ENCODE data around the gene TBC1D1. TPM values are rescaled to one million over a fixed set of nuclear protein-coding genes. Genes with fewer than 3 reads are reported as not detected.

Gene TBC1D1
- total RNA-seq, 1 donor from 2014 or later: 131 TPM

DNA sequence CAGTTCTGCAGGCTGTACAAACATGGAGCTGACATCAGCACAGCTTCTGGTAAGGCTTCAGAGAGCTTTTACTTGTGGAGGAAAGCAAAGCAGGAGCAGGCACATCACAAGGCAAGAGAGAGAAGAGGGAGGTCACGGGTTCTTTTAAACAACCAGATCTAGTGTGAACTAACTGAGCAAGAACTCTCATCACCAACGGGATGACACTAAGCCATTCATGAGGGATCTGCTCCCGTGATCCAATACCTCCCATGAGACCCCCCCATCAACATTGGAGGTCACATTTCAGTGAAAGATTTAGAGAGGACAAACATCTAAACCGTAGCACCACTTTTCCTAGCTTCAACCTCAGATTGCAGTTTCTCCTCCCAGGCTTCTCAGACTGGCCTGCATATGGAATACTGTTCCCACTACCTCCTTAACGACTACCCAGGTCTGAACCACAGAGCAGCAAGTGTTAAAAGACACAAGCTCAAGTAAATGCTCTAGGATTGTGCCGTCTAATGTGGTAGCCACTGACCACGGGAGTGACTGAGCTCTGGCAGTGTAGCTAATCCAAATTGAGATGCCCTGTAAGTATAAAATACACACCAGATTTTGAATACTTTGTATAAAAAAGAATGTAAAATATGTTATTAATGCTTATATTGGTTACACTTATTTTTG lies 262.0 kb downstream of the TBC1D1 start:
- no peak for DNase-seq

DNA sequence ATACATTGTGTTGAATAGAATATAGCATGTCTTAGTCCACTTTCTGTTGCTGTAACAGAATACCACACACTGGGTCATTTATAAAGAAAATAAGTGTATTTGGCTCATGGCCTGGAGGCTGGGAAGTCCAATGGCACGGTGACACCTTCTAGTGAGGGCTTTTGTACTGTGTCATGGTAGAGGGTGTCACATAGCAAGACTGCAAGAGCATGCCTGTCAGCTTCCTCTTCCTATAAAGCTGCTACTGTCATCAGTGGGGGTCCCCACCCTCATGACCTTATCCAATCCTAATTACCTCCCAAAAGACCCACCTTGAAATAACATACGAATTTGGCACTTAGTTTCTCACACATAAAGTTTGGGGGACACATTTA lies 262.5 kb downstream of the TBC1D1 start:
- no peak for DNase-seq

- DNase-seq: no peak
These were observed 263.4 kb downstream of the TBC1D1 start for GRCh38 chr4:38154252-38154651.

GRCh38 chr4:38154681-38155588 lies 264.1 kb downstream of the TBC1D1 start:
- DNase-seq: no peak

DNA sequence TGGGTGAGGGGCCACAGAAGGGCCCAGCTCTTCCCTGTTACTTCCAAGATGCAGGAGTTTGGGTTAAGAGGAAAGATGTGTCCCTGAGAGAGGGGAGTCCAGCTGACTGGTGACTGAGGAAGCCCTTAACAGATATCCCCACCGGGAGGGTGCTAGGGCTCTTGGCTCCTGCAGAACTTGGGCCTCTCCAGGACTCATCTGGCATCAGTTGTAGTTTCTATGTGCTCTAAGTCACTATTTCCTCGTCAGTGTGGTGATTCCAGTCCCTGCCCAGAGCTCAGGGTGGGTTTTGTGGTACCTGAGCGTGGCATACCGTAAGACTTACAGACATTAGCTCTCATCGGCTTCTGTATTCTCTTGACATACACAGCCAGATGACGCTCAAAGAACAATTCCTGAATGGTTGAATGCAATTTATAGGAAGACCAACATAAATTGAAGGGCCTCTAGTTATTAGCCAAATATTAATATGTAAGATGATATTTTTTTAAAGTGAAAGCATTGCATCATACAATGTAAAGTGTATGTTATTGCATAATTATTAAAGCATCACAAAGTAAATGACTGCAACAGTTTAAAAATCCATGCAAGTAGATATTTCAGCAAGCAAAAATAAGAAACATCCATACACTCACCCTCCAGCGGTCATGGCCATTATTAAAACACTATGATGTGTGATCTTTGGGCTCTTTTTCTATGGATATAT lies 264.9 kb downstream of the TBC1D1 start:
- DNase-seq: no peak

DNA sequence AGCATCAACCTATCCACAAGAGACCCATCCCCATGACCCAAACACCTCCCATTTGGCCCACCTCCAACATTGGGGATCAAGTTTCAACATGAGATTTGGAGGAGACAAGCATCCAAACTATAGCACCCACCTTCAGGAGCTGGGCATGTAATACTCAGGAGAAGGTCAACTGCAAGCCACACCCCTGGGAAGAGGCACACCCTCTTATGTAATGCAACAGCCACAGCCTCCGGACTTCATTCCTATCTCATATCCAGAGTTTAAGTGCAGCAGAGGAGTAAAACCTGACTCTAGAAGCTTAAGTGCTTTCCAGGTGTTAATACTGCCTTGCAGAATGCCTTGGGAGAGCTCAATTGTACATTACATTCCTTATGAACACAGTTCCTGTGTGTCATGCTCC lies 266.7 kb downstream of the TBC1D1 start:
- DNase-seq: no peak

- DNase-seq: peak; percentile 95
These were observed 269.8 kb downstream of the TBC1D1 start for GRCh38 chr4:38160487-38161207.

GRCh38 chr4:38161208-38162113 lies 270.6 kb downstream of the TBC1D1 start:
- DNase-seq: peak; percentile 81

GRCh38 chr4:38162240-38162784 lies 271.4 kb downstream of the TBC1D1 start:
- peak; percentile 80 for DNase-seq

GRCh38 chr4:38163216-38164006 lies 272.5 kb downstream of the TBC1D1 start:
- DNase-seq: peak; percentile 46

GRCh38 chr4:38164346-38164745 lies 273.5 kb downstream of the TBC1D1 start:
- DNase-seq: no peak

DNA sequence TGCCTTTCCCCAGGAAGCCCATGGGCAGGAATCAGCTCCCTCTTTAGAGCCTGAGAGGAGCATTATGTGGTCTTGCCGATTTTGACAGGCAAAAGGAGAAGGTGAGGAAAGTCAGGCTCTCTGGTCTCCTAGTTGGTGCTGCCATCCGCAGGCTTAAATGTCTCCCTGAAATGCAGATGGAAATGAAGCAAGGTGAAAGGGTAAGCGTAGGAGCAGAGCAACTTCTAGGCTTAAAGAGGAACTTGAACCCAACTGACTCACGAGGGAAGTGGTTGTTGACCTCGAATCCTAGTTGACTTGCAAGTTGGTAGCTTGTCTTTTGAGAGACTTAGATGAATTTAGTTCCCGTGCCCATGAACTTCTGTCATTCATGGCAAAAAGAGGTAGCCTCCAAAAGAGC lies 275.2 kb downstream of the TBC1D1 start:
- DNase-seq: no peak

GRCh38 chr4:38166768-38167167 lies 275.9 kb downstream of the TBC1D1 start:
- no peak for DNase-seq

DNA sequence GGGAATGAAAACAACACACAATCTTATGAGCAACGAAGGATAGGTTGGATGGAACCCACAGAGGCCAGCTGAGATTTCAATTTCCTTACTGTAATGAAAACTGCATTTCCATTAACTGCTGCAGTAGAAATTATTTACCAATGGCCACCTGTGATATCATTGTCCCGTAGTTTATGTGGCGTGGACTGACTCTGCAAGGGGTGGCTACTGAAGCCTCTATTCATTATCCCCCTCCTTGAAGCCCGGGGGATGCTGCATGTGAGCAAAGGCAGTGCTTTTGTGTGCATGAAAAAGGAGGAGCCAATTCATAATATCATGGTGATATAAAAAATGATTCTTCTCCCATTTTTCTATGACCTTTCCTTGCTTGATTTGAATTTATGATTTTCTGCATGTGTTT lies 277.1 kb downstream of the TBC1D1 start:
- DNase-seq: no peak

DNA sequence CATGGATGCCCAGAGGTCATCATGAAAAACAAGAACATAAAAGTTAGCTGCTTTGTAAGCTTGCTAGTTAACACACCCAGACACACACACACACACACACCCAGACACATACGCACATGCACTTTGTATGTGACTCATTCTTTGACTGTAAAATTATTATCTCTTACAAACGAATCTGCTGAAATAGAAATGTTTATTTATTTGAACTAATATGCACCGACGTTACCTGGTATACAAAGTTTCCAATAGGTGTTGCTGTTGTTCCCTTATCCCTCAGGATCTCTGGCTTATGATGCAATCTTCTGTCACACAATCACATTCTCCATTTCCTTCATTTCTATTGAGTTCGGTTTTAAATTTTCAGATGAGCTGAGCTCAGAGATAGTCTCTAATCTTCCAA lies 278.6 kb downstream of the TBC1D1 start:
- DNase-seq: no peak

- DNase-seq: no peak
These were observed 279.7 kb downstream of the TBC1D1 start for GRCh38 chr4:38170338-38171169.

DNA sequence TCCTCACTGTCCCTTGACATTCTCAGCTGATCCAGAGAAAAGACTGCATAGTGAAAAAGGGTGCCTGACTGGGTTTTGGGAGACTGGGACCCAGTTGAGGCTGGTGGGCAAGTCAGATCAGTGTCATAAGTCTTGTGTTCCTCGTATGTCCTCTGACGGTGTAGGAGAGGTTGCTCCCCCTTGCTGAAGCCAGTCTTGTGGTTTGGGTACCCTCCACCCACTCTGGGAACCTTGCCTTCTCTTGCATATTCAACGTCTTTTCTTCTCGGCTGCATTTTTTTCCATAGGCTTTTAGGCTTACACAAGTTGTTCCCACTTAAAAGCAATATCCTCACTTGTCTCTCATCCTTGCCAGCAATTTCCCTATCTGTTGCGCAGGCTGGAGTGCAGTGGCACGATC lies 281.2 kb downstream of the TBC1D1 start:
- DNase-seq: no peak

GRCh38 chr4:38173935-38174518 lies 283.1 kb downstream of the TBC1D1 start:
- DNase-seq: peak; percentile 26

DNA sequence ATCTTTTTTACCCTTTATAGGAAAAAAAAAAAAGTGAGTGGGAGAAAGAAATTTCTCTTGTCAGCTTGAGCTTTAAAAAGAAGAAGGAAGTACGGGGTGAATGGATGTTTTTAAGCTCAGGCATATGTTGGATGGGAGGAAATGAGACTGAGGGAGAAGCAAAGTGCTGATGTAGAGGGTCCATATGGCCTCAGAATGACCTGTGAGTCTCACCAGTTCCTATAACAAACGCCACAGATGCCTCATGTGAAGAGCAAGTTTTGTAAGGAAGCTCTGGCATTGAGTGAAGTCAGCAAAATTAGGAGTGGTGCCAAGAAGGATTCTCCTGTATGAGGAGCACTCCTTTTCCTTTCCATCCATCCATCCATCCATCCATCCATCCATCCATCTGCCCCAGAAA lies 283.9 kb downstream of the TBC1D1 start:
- peak; percentile 23 for DNase-seq
